Mucosa of descending colon (tissue), 3 donors: Measurements from ENCODE around the gene COL5A1. TPM values are rescaled to one million over a fixed set of nuclear protein-coding genes. Genes with fewer than 3 reads are reported as not detected.

Experiments
- ATAC-seq: fragments of 200-7000 bp; cut with Tn5 transposase; one replicate; pipeline ENCODE4 v1.9.1; 2020; ENCODE audit warnings: mild to moderate bottlenecking, moderate library complexity
- DNase-seq, 3 donors: peaks; one replicate each; pipeline ENCODE4 v3.0.0-alpha.2; 2020
- H3K36me3 ChIP-seq: fragments of 200-600 bp; one replicate; pipeline ENCODE4 v1.8.0; 2021; ENCODE audit warnings: low read depth, mild to moderate bottlenecking
- H3K4me1 ChIP-seq: fragments of 200-600 bp; one replicate; pipeline ENCODE4 v1.8.0; 2021; ENCODE audit warnings: low read depth, mild to moderate bottlenecking
- H3K4me3 ChIP-seq: fragments of 200-600 bp; one replicate; pipeline ENCODE4 v1.8.0; 2021; ENCODE audit warnings: mild to moderate bottlenecking
- H3K9me3 ChIP-seq: fragments of 200-600 bp; one replicate; pipeline ENCODE4 v1.8.0; 2021; ENCODE audit warnings: mild to moderate bottlenecking
- CTCF ChIP-seq: fragments of 200-600 bp; IDR thresholded peaks from one replicate; pipeline ENCODE4 v1.8.0; 2022; ENCODE audit warnings: antibody characterized with exemption, mild to moderate bottlenecking
- intact Hi-C, 2 donors: fragments of 100-400 bp; cut with DNase I in 1 of 2; cut with micrococcal nuclease in 1 of 2; formaldehyde crosslinking; loops; one replicate each; pipeline versions ENCODE4 v1.11.0 to v1.11.1; 2022; cut with DNase I, micrococcal nuclease
- total RNA-seq, 3 donors: library from RNA; stranded (reverse); fragmentation: NEBNext Ultra II Directional in 2 of 3; extraction: Animal tissue kit (Norgen Biotek cat#: 25700) in 2 of 3; gene quantifications; one replicate each; pipeline versions ENCODE4 v1.2.1 to v1.2.4, GENCODE V29; 2021 to 2023
- donor health status: DM: no; HTN: no; CAD: no; lungs with moderate emphysema.
- donor health status: DM: no; HTN: no; CAD: no.
- donor health status: DM: no; HTN: yes; CAD: no.

Gene COL5A1
- total RNA-seq, 3 donors from 2014 or later = 8.6 to 62.3 (median 22.2) TPM

DNA sequence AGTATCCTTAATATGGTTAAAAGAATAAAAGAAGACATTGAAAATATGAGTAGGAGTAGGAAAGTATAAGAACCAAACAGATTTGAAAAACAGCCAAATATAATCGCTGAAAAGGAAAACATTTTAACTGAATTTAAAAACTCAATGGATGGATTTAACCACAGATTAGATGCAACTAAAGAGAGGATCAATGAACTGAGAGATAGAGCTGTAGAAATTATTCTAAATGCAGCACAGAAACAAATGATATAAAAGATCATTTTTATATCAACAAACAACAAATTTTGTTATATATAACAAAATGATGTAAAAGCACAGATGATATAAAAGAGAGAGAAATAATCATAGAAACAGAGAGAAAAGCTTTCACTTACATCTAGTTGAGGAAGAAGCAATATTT, 29.3 kb upstream of the COL5A1 start:
- Histone ChIP-seq H3K4me3 (no peak overlapping the region), H3K4me1 (no peaks in the 10 kb centered on the region), H3K9me3 (peaks cover 11% of the 10 kb centered on the region), H3K36me3 (no peaks in the 10 kb centered on the region)
- ATAC-seq = no peak
- no peak for TF ChIP-seq CTCF
- DNase-seq = no peak
- intact Hi-C loops = no loop called here

DNA sequence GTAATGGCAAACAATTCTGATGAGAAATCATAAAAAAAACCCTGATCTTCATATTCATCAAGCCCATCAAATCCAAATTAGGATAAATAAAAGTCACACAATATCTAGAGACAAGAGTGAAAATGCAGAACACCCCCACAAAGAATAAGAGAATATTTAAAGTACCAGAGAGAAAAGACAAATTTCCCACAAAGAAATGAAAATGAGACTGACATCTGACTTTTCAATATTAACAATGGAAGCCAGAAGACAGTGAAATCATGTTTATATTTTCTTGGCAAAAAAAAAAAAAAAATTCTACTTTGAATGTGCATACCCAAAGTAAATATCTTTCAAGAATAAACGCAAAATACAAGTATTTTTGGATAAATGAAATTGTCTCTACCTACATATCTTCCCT, 28.9 kb upstream of the COL5A1 start:
- no peaks in the 10 kb centered on the region for H3K4me1 ChIP-seq
- intact Hi-C loops = no loop called here
- DNase-seq = no peak
- no peaks in the 10 kb centered on the region for H3K36me3 ChIP-seq
- ATAC-seq = no peak
- no peak for TF ChIP-seq CTCF
- no peak overlapping the region for H3K4me3 ChIP-seq
- H3K9me3 ChIP-seq = peaks cover 11% of the 10 kb centered on the region

GRCh38 chr9:134614256-134614655, 27.3 kb upstream of the COL5A1 start:
- peaks cover 11% of the 10 kb centered on the region for H3K9me3 ChIP-seq
- intact Hi-C loops = no loop called here
- ATAC-seq (no peak), DNase-seq (no peak)
- no peaks in the 10 kb centered on the region for H3K36me3 ChIP-seq
- no peaks in the 10 kb centered on the region for H3K4me1 ChIP-seq
- no peak for TF ChIP-seq CTCF
- H3K4me3 ChIP-seq = no peak overlapping the region

- no peak for DNase-seq
- no peak for ATAC-seq
- intact Hi-C loops = no loop called here
- H3K9me3 ChIP-seq = peaks cover 11% of the 10 kb centered on the region
- H3K4me1 ChIP-seq = no peaks in the 10 kb centered on the region
- TF ChIP-seq CTCF = no peak
- H3K4me3 ChIP-seq = no peak overlapping the region
- H3K36me3 ChIP-seq = no peaks in the 10 kb centered on the region
Observed at GRCh38 chr9:134616341-134616740, 25.3 kb upstream of the COL5A1 start.

DNA sequence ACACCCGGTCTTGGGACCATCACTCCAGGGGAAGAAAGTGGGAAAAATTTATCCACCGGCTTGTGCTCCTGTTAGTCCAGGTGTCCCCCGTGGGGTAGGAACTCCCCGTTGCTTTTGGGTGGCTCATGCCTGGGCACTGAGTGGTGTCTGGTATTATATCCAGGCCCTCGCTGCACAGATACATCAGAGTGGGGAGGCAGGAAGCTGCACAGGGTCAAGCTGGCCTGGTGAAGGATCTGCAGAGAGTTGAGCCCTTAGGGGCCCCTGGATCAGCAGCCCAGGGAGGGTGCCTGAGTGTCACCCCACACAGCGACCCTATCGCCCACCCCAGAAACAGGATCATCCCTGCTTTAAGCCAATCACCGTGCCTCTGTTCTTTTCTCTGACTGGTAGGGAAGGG, 24.4 kb upstream of the COL5A1 start:
- ATAC-seq (no peak), DNase-seq (no peak)
- no peak overlapping the region for H3K4me3 ChIP-seq
- intact Hi-C loops = no loop called here
- H3K36me3 ChIP-seq = no peaks in the 10 kb centered on the region
- TF ChIP-seq CTCF = no peak
- H3K4me1 ChIP-seq = no peaks in the 10 kb centered on the region
- H3K9me3 ChIP-seq = peaks cover 7% of the 10 kb centered on the region

- intact Hi-C loops = no loop called here
- H3K9me3 ChIP-seq = peaks cover 2% of the 10 kb centered on the region
- H3K4me1 ChIP-seq = no peaks in the 10 kb centered on the region
- DNase-seq (no peak), ATAC-seq (no peak)
- H3K4me3 ChIP-seq = no peak overlapping the region
- H3K36me3 ChIP-seq = no peaks in the 10 kb centered on the region
- TF ChIP-seq CTCF = no peak
Observed at GRCh38 chr9:134617836-134618162, 23.8 kb upstream of the COL5A1 start.
